SK-N-SH (cell line): ENCODE data around the gene ZNF580. TPM values are rescaled to one million over a fixed set of nuclear protein-coding genes. Genes with fewer than 3 reads are reported as not detected.

Experiments used
- CTCF ChIA-PET: fragments of 300-600, 350-600 bp; formaldehyde crosslinking; extraction: SDS; loops from one replicate; lab custom pipeline; 2021; lab: Yijun Ruan, JAX
- POLR2A ChIA-PET: fragments of 350-600 bp; sonication (Branson Sonifier 250); formaldehyde crosslinking; extraction: SDS; loops from one replicate; lab custom pipeline; 2020; ENCODE audit warnings: antibody characterized with exemption, inconsistent platforms; lab: Yijun Ruan, JAX
- DNase-seq: peaks from one replicate; pipeline ENCODE4 v3.0.0; 2012
- H2AFZ ChIP-seq: fragments of 200-600 bp; sonication (generic); 2 replicates; pipeline ENCODE4 v1.8.1; 2016; ENCODE audit warnings: antibody characterized with exemption, mild to moderate bottlenecking, low read depth
- H3F3A ChIP-seq: fragments of 200-600 bp; sonication (generic); replicated peaks from 2 replicates; pipeline ENCODE3; 2016; ENCODE audit warnings: antibody characterized with exemption, mild to moderate bottlenecking; ENCODE audit not compliant: insufficient read depth
- H3K27ac ChIP-seq, 2 experiments: fragments of 200-500 bp in 1 of 2; fragments of 200-600 bp in 1 of 2; sonication (Bioruptor generic) in 1 of 2; sonication (generic), shearing (Covaris generic) in 1 of 2; 2 replicates each; pipeline versions ENCODE4 v1.5.1 to v1.6.1; 2014 to 2016; ENCODE audit warnings: low read depth in 2 of 2, inconsistent platforms in 1 of 2, low read length in 1 of 2, mild to moderate bottlenecking in 1 of 2, mixed read lengths in 1 of 2
- H3K27me3 ChIP-seq: fragments of 200-600 bp; sonication (generic), shearing (Covaris generic); 2 replicates; pipeline ENCODE4 v1.6.1; 2016; ENCODE audit warnings: mixed run types; ENCODE audit not compliant: insufficient read depth
- H3K36me3 ChIP-seq, 2 experiments: fragments of 200-500 bp in 1 of 2; fragments of 200-600 bp in 1 of 2; sonication (Bioruptor generic) in 1 of 2; sonication (generic) in 1 of 2; replicated peaks in 1 of 2; 2 replicates each; pipeline versions ENCODE3 to v1.5.1; 2014 to 2016; ENCODE audit warnings: low read length in 1 of 2, mild to moderate bottlenecking in 1 of 2; ENCODE audit not compliant: insufficient read depth in 2 of 2, control insufficient read depth in 1 of 2
- H3K4me1 ChIP-seq, 2 experiments: fragments of 200-500 bp in 1 of 2; fragments of 200-600 bp in 1 of 2; sonication (Bioruptor generic) in 1 of 2; sonication (generic), shearing (Covaris generic) in 1 of 2; 2 replicates each; pipeline versions ENCODE4 v1.5.1 to v1.6.1; 2014 to 2016; ENCODE audit warnings: low read depth in 1 of 2, low read length in 1 of 2, mixed run types in 1 of 2; ENCODE audit not compliant: insufficient read depth in 2 of 2, control insufficient read depth in 1 of 2
- H3K4me2 ChIP-seq: fragments of 200-600 bp; sonication (generic), shearing (Covaris generic); 2 replicates; pipeline ENCODE4 v1.6.1; 2017; ENCODE audit warnings: mixed run types
- H3K4me3 ChIP-seq, 2 experiments: fragments of 200-500 bp in 1 of 2; fragments of 200-600 bp in 1 of 2; sonication (Bioruptor generic) in 1 of 2; sonication (generic), shearing (Covaris generic) in 1 of 2; 2 replicates each; pipeline versions ENCODE4 v1.5.1 to v1.8.1; 2014 to 2016; ENCODE audit warnings: low read depth in 2 of 2, inconsistent platforms in 1 of 2, low read length in 1 of 2, mild to moderate bottlenecking in 1 of 2, mixed read lengths in 1 of 2, moderate library complexity in 1 of 2
- H3K79me2 ChIP-seq: fragments of 200-600 bp; sonication (generic); 2 replicates; pipeline ENCODE4 v1.8.1; 2017; ENCODE audit warnings: mild to moderate bottlenecking; ENCODE audit not compliant: insufficient read depth
- H3K9ac ChIP-seq: fragments of 200-600 bp; sonication (generic); 2 replicates; pipeline ENCODE4 v1.6.1; 2017; ENCODE audit warnings: mixed run types
- H3K9me2 ChIP-seq: fragments of 200-600 bp; sonication (generic); 2 replicates; pipeline ENCODE4 v1.6.1; 2017; ENCODE audit warnings: mixed run types
- H3K9me3 ChIP-seq: fragments of 200-600 bp; sonication (generic); 2 replicates; pipeline ENCODE4 v1.6.1; 2017; ENCODE audit warnings: mixed run types, mild to moderate bottlenecking, moderate library complexity
- H4K20me1 ChIP-seq: fragments of 200-600 bp; sonication (generic); 2 replicates; pipeline ENCODE4 v1.6.1; 2017; ENCODE audit warnings: mild to moderate bottlenecking, mixed run types; ENCODE audit not compliant: insufficient read depth
- CHD2 ChIP-seq: fragments of 150-350 bp; IDR thresholded peaks from 2 replicates; pipeline ENCODE4 v1.6.1; 2018; ENCODE audit warnings: low read length; ENCODE audit not compliant: partially characterized antibody
- FOSL2 ChIP-seq: IDR thresholded peaks from 2 replicates; pipeline ENCODE4 v1.4.0; 2012; ENCODE audit warnings: low read depth, mild to moderate bottlenecking, moderate library complexity, borderline replicate concordance
- GATA2 ChIP-seq: sonication (generic); formaldehyde crosslinking; IDR thresholded peaks from 2 replicates; pipeline ENCODE4 v1.5.0; 2020; ENCODE audit warnings: mild to moderate bottlenecking, missing genetic modification reagents
- IRF3 ChIP-seq: fragments of 150-350 bp; IDR thresholded peaks from 2 replicates; pipeline ENCODE4 v1.6.1; 2016; ENCODE audit warnings: mild to moderate bottlenecking, low read depth, low read length
- MXI1 ChIP-seq: IDR thresholded peaks from 2 replicates; pipeline ENCODE4 v1.6.1; 2012; ENCODE audit warnings: mild to moderate bottlenecking, low read depth, low read length, improper control_type of control experiment
- NFIC ChIP-seq: IDR thresholded peaks from 2 replicates; pipeline ENCODE4 v1.4.0; 2012; ENCODE audit warnings: borderline replicate concordance
- NRF1 ChIP-seq: IDR thresholded peaks from 2 replicates; pipeline ENCODE4 v1.6.1; 2012; ENCODE audit warnings: low read depth, mild to moderate bottlenecking, low read length
- PBX3 ChIP-seq: IDR thresholded peaks from 2 replicates; pipeline ENCODE4; 2012
- REST ChIP-seq: IDR thresholded peaks from 2 replicates; pipeline ENCODE4 v1.6.1; 2012; ENCODE audit warnings: mild to moderate bottlenecking, low read depth, low read length, moderate library complexity
- SMC3 ChIP-seq: IDR thresholded peaks from 2 replicates; pipeline ENCODE4 v1.6.1; 2012; ENCODE audit warnings: low read depth, low read length, improper control_type of control experiment
- TAF1 ChIP-seq: IDR thresholded peaks from 2 replicates; pipeline ENCODE4 v1.6.1; 2012; ENCODE audit warnings: low read depth, mild to moderate bottlenecking, low read length, moderate library complexity, borderline replicate concordance
- WGBS: methylation state at CpG from one replicate; pipeline ENCODE4 v1.1.6; 2017; ENCODE audit warnings: low lambda C conversion rate; 5-methylcytosine and 5-hydroxymethylcytosine counted together
- polyA plus RNA-seq, 3 experiments: library from polyadenylated mRNA; depleted of rRNA; stranded (reverse); fragments of >200 nt; gene quantifications; 2 replicates each; pipeline ENCODE4 v1.2.3, GENCODE V29; 2012
- TF ChIP-seq, protein P1 (sequence below): IDR thresholded peaks from 2 replicates; pipeline ENCODE4 v1.4.0; 2012; ENCODE audit warnings: low read depth

Gene ZNF580
- polyA plus RNA-seq, 1 of the 3 experiments (the other 2 are of a cell fraction): 21.9 TPM

DNA sequence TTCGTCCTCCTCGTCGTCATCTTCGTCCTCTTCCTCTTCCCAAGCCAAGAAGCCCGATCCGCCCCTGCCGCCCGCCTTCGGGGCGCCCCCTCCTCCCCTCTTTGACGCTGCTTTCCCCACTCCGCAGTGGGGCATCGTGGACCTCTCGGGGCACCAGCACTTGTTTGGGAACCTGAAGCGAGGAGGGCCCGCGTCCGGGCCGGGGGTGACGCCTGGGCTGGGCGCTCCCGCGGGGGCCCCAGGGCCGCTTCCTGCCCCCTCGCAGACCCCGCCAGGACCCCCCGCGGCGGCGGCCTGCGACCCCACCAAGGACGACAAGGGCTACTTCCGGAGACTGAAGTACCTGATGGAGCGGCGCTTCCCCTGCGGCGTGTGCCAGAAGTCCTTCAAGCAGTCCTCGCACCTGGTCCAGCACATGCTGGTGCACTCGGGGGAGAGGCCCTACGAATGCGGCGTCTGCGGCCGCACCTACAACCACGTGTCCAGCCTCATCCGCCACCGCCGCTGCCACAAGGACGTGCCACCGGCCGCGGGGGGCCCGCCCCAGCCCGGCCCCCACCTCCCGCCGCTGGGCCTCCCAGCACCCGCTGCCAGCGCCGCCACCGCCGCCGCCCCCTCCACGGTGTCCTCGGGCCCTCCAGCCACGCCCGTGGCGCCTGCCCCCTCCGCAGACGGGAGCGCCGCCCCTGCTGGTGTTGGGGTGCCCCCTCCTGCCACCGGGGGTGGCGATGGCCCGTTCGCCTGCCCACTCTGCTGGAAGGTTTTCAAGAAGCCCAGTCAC, 26.7 kb upstream of the ZNF580 start:
- no peaks in the 10 kb centered on the region; a peak in 1 of 4 replicates for H3K4me1 ChIP-seq
- peaks cover 2% of the 10 kb centered on the region for H3F3A ChIP-seq
- H3K27me3 ChIP-seq: no peaks in the 10 kb centered on the region
- DNase-seq: peak; percentile 26
- no peak overlapping the region for H3K4me3 ChIP-seq
- no peak overlapping the region for H3K4me2 ChIP-seq
- H3K79me2 ChIP-seq: peaks cover 40% of the 10 kb centered on the region
- H3K9me3 ChIP-seq: no peaks in the 10 kb centered on the region
- ChIA-PET CTCF (interaction anchor here (1.3 kb wide), 1 partner anchor 18 kb away, joined by 4 read pairs; no protein-coding TSS in a partner anchor), POLR2A (no interaction called here)
- WGBS: 95% methylated on average over 58 of the region's 75 CpGs
- H3K36me3 ChIP-seq: peaks cover 12 to 41% of the 10 kb centered on the region in 2 experiments
- no peak overlapping the region for H3K9ac ChIP-seq
- H4K20me1 ChIP-seq: peaks cover 32% of the 10 kb centered on the region
- H3K27ac ChIP-seq: no peak overlapping the region
- TF ChIP-seq FOSL2 (no peak), TAF1 (no peak), MXI1 (no peak), NRF1 (no peak), REST (no peak)
- TF ChIP-seq, protein P1, sequence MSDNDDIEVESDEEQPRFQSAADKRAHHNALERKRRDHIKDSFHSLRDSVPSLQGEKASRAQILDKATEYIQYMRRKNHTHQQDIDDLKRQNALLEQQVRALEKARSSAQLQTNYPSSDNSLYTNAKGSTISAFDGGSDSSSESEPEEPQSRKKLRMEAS: no peak
- no peak overlapping the region for H2AFZ ChIP-seq
- H3K9me2 ChIP-seq: no peaks in the 10 kb centered on the region

GRCh38 chr19:55614711-55615542, 25.9 kb upstream of the ZNF580 start:
- POLR2A ChIA-PET: no interaction called here
- no peak for TF ChIP-seq CHD2
- no peak for TF ChIP-seq NFIC
- TF ChIP-seq PBX3: no peak
- TF ChIP-seq FOSL2: no peak
- TF ChIP-seq GATA2 (CRISPR knock-in tag): no peak
- TF ChIP-seq REST: no peak
- TF ChIP-seq, protein P1: no peak
- TF ChIP-seq TAF1: no peak
- TF ChIP-seq IRF3: no peak
- TF ChIP-seq SMC3: no peak

More at GRCh38 chr19:55614711-55615542, 25.9 kb upstream of the ZNF580 start:
- Histone ChIP-seq H3F3A (peaks cover 10% of the 10 kb centered on the region), H4K20me1 (peaks cover 27% of the 10 kb centered on the region), H2AFZ (no peak overlapping the region), H3K36me3 (peaks cover 4 to 33% of the 10 kb centered on the region in 2 experiments), H3K9me2 (no peaks in the 10 kb centered on the region), H3K79me2 (peaks cover 32% of the 10 kb centered on the region), H3K27ac (no peak overlapping the region), H3K9ac (no peak overlapping the region), H3K4me1 (no peaks in the 10 kb centered on the region; a peak in 1 of 4 replicates), H3K27me3 (no peaks in the 10 kb centered on the region), H3K4me2 (no peak overlapping the region), H3K4me3 (no peak overlapping the region), H3K9me3 (no peaks in the 10 kb centered on the region)
- 96% methylated on average over 72 of the region's 98 CpGs for WGBS
- DNase-seq: peak; percentile 30
- CTCF ChIA-PET: interaction anchor here (1.3 kb wide), 1 partner anchor 17 kb away, joined by 4 read pairs; no protein-coding TSS in a partner anchor
